A673 (cell line): ENCODE measurements around the gene STK17A. TPM values are rescaled to one million over a fixed set of nuclear protein-coding genes. Genes with fewer than 3 reads are reported as not detected.

Experiments
- BruUV-seq: library from RNA; stranded (reverse); fragments of 400-500 nt; replicated peaks from 2 replicates; lab custom pipeline; 2021; lab: Mats Ljungman, UMichigan
- CTCF ChIA-PET: fragments of 300-600 bp; sonication (Branson Sonifier 250); formaldehyde crosslinking; loops from one replicate; lab custom pipeline; 2022; ENCODE audit warnings: antibody characterized with exemption; lab: Charles Lee
- POLR2A ChIA-PET: fragments of 300-600 bp; sonication (Branson Sonifier 250); formaldehyde crosslinking; loops from one replicate; lab custom pipeline; 2022; ENCODE audit warnings: antibody characterized with exemption; ENCODE audit not compliant: low non-redundant PET; lab: Charles Lee
- DNase-seq: peaks from one replicate; pipeline ENCODE4 v3.0.0-alpha.2; 2015; ENCODE audit warnings: low spot score
- H3K27ac ChIP-seq: fragments of 200-600 bp; sonication (generic); 2 replicates; pipeline ENCODE4 v1.5.1; 2016; ENCODE audit warnings: mixed run types, low read depth, mild to moderate bottlenecking, mixed read lengths, antibody characterized with exemption, low read length; ENCODE audit not compliant: poor library complexity, severe bottlenecking
- H3K27me3 ChIP-seq: fragments of 200-600 bp; sonication (generic); replicated peaks from 2 replicates; pipeline ENCODE4 v1.6.1; 2017; ENCODE audit warnings: mixed run types, low read depth, mild to moderate bottlenecking, mixed read lengths, antibody characterized with exemption, low read length; ENCODE audit not compliant: insufficient read depth, poor library complexity
- H3K36me3 ChIP-seq: fragments of 200-600 bp; sonication (generic); 2 replicates; pipeline ENCODE4 v1.6.1; 2016; ENCODE audit warnings: mixed run types, mild to moderate bottlenecking, mixed read lengths, antibody characterized with exemption, low read length; ENCODE audit not compliant: insufficient read depth, poor library complexity, severe bottlenecking
- H3K4me1 ChIP-seq: fragments of 200-600 bp; sonication (generic); 2 replicates; pipeline ENCODE4 v1.6.1; 2017; ENCODE audit warnings: mixed run types, mild to moderate bottlenecking, mixed read lengths, antibody characterized with exemption, low read length; ENCODE audit not compliant: insufficient read depth, poor library complexity, severe bottlenecking
- H3K4me3 ChIP-seq: fragments of 200-600 bp; sonication (generic); 2 replicates; pipeline ENCODE4 v1.5.1; 2016; ENCODE audit warnings: low read depth, mixed run types, mild to moderate bottlenecking, mixed read lengths, low read length; ENCODE audit not compliant: poor library complexity, severe bottlenecking
- H3K9me3 ChIP-seq: fragments of 200-600 bp; sonication (generic); 2 replicates; pipeline ENCODE4 v1.6.1; 2016; ENCODE audit warnings: mixed run types, low read depth, mild to moderate bottlenecking, mixed read lengths, antibody characterized with exemption, low read length; ENCODE audit not compliant: poor library complexity, severe bottlenecking
- EZH2 ChIP-seq: fragments of 200-600 bp; sonication (generic); IDR thresholded peaks from 2 replicates; pipeline ENCODE4 v1.6.1; 2017; ENCODE audit warnings: borderline replicate concordance, low read depth, mild to moderate bottlenecking, mixed read lengths, antibody characterized with exemption, low read length; ENCODE audit not compliant: poor library complexity, severe bottlenecking
- intact Hi-C: fragments of 100-400 bp; cut with micrococcal nuclease; formaldehyde crosslinking; loops from one replicate; pipeline ENCODE4 v1.10.0; 2022; ENCODE audit not compliant: unreplicated experiment
- total RNA-seq: library from RNA; stranded (reverse); gene quantifications from 2 replicates; pipeline ENCODE4 v1.2.3, GENCODE V29; 2021
- TF ChIP-seq, protein P1 (sequence below): fragments of 300-800, 200-600 bp; sonication (generic); conservative IDR thresholded peaks from 2 replicates; pipeline ENCODE4 v1.5.1; 2017; ENCODE audit warnings: low read depth, mild to moderate bottlenecking, antibody characterized with exemption, low read length, moderate library complexity, mixed read lengths

STK17A gene
- total RNA-seq, 1 experiment from 2014 or later = 27.3 TPM

DNA sequence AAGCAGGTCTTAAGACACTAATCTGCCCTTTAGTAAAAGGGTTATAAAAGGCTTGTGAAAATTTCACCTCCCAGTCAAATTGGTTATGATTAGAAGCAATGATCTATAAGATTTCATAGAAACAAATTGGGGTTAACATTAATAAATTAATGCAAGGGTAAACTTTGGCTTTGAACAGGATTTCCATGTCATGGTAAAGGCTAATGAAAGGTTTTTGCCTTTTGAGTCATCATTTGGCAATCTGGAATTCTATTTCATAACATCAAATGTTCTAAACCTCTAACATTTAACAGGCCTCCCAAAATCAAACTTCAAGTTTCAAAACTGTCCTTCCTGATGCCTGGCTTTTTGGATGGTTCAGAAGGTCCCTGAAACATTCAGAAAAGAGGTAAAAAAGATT is 84.0 kb downstream of the STK17A start:
- Histone ChIP-seq H3K9me3 (peaks cover 9% of the 10 kb centered on the region), H3K4me3 (no peak overlapping the region), H3K27me3 (no peaks in the 10 kb centered on the region), H3K4me1 (no peaks in the 10 kb centered on the region), H3K36me3 (no peaks in the 10 kb centered on the region), H3K27ac (no peak overlapping the region)
- DNase-seq = no peak
- TF ChIP-seq, protein P1, sequence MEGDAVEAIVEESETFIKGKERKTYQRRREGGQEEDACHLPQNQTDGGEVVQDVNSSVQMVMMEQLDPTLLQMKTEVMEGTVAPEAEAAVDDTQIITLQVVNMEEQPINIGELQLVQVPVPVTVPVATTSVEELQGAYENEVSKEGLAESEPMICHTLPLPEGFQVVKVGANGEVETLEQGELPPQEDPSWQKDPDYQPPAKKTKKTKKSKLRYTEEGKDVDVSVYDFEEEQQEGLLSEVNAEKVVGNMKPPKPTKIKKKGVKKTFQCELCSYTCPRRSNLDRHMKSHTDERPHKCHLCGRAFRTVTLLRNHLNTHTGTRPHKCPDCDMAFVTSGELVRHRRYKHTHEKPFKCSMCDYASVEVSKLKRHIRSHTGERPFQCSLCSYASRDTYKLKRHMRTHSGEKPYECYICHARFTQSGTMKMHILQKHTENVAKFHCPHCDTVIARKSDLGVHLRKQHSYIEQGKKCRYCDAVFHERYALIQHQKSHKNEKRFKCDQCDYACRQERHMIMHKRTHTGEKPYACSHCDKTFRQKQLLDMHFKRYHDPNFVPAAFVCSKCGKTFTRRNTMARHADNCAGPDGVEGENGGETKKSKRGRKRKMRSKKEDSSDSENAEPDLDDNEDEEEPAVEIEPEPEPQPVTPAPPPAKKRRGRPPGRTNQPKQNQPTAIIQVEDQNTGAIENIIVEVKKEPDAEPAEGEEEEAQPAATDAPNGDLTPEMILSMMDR = no peak
- TF ChIP-seq EZH2 = no peak
- intact Hi-C loops = no loop called here
- ChIA-PET CTCF (no interaction called here), POLR2A (no interaction called here)
- BruUV-seq = no TSS peak

DNA sequence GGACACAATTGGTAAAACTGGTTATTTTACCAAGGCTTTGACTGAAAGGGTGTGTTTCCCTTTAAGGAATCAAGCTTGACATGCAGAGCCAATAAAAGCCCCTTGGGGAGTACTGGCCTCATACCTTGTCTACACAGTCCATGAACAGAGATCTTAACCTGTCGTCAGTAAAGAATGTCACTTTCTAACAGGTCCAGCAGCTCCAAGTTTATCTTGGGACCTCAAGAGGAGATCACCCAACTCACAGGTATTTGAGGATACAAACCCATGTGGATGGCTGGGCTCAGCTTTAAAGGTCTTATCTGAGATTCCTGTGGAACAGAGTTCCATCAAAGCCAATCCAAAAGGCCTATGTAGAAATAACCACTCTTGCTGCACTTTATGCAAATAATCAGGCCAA is 85.1 kb downstream of the STK17A start:
- no peak overlapping the region for H3K27ac ChIP-seq
- H3K36me3 ChIP-seq = no peaks in the 10 kb centered on the region
- intact Hi-C loops = no loop called here
- H3K27me3 ChIP-seq = no peaks in the 10 kb centered on the region
- H3K4me3 ChIP-seq = no peak overlapping the region
- no TSS peak for BruUV-seq
- POLR2A ChIA-PET = no interaction called here
- H3K9me3 ChIP-seq = peaks cover 11% of the 10 kb centered on the region
- CTCF ChIA-PET = no interaction called here
- no peak for DNase-seq
- TF ChIP-seq EZH2 = no peak
- TF ChIP-seq, protein P1 = no peak
- H3K4me1 ChIP-seq = no peaks in the 10 kb centered on the region

GRCh38 chr7:43669286-43670081 is 86.6 kb downstream of the STK17A start:
- intact Hi-C loops = no loop called here
- no TSS peak for BruUV-seq
- TF ChIP-seq EZH2 = no peak
- TF ChIP-seq, protein P1 = no peak
- H3K9me3 ChIP-seq = peaks cover 11% of the 10 kb centered on the region
- H3K4me3 ChIP-seq = no peak overlapping the region
- CTCF ChIA-PET = no interaction called here
- POLR2A ChIA-PET = no interaction called here
- H3K27me3 ChIP-seq = no peaks in the 10 kb centered on the region
- no peaks in the 10 kb centered on the region for H3K4me1 ChIP-seq
- no peak overlapping the region for H3K27ac ChIP-seq
- DNase-seq = no peak
- H3K36me3 ChIP-seq = no peaks in the 10 kb centered on the region
